Pancreas (tissue), 10 donors: ENCODE measurements around the gene MINDY2. TPM values are rescaled to one million over a fixed set of nuclear protein-coding genes. Genes with fewer than 3 reads are reported as not detected.

Experiments
- ATAC-seq, 4 donors: fragments of 200-7000 bp; cut with Tn5 transposase; one replicate each; pipeline versions ENCODE4 v1.8.0 to v1.9.1; 2020; ENCODE audit warnings: mild to moderate bottlenecking in 4 of 4, moderate library complexity in 4 of 4
- DNase-seq, 6 donors: peaks; one replicate each; pipeline ENCODE4 v3.0.0-alpha.2; 2020
- FAIRE-seq: peaks from 2 replicates; lab custom pipeline; 2012; peaks lifted over from hg19 to GRCh38; lab: Jason Lieb, UNC
- H3K27ac ChIP-seq, 4 donors: fragments of 200-600 bp; sonication (generic); 1 replicate in 3 of 4; 2 replicates in 1 of 4; pipeline versions ENCODE4 v1.5.0 to v1.8.0; 2020
- H3K27me3 ChIP-seq, 4 donors: fragments of 200-600 bp; one replicate each; pipeline ENCODE4 v1.8.0; 2021
- H3K36me3 ChIP-seq, 3 donors: fragments of 200-600 bp; sonication (generic) in 1 of 3; one replicate each; pipeline versions ENCODE4 v1.5.0 to v1.8.0; 2020 to 2021
- H3K4me1 ChIP-seq, 3 donors: fragments of 200-600 bp; one replicate each; pipeline ENCODE4 v1.8.0; 2021
- H3K4me3 ChIP-seq, 4 donors: fragments of 200-600 bp; sonication (generic) in 2 of 4; one replicate each; pipeline versions ENCODE4 v1.5.0 to v1.8.0; 2020 to 2021
- H3K9me3 ChIP-seq, 4 donors: fragments of 200-600 bp; one replicate each; pipeline ENCODE4 v1.8.0; 2021
- WGBS, 2 donors: extraction: QIAGEN DNeasy Blood & Tissue Kit; methylation state at CpG; one replicate each; pipeline ENCODE4 v1.1.7; 2013; 5-methylcytosine and 5-hydroxymethylcytosine counted together
- intact Hi-C, 3 donors: fragments of 100-400 bp; cut with DNase I; formaldehyde crosslinking; loops; one replicate each; pipeline versions ENCODE4 v1.11.1 to v1.14.2; 2022
- polyA plus RNA-seq, 2 donors: library from polyadenylated mRNA; stranded (reverse); fragments of 200-250 nt; gene quantifications; one replicate each; pipeline ENCODE4 v1.2.3, GENCODE V29; 2013
- total RNA-seq, 6 donors: library from RNA; stranded (reverse); fragmentation: NEBNext Ultra II Directional in 4 of 6; extraction: Animal tissue kit (Norgen Biotek cat#: 25700) in 4 of 6; gene quantifications; one replicate each; pipeline versions ENCODE4 v1.2.1 to v1.2.4, GENCODE V29; 2021 to 2023
- TF ChIP-seq, protein P1 (sequence below), 4 donors: fragments of 200-600 bp; sonication (generic) in 3 of 4; IDR thresholded peaks; one replicate each; pipeline versions ENCODE4 v1.5.0 to v1.8.0; 2021; ENCODE audit warnings: antibody characterized with exemption in 4 of 4
- donor health status: healthy with polysubstance abuse.
- donor health status: DM: no; HTN: no; CAD: no; lungs with moderate emphysema.
- donor health status: DM: no; HTN: no; CAD: no.
- donor health status: control.
- donor health status: control.
- donor health status: Bipolar disorder and iron deficiency.
- donor health status: DM: yes; HTN: yes; CAD: no.
- donor health status: DM: no; HTN: no; CAD: no.
- donor health status: DM: no; HTN: no; CAD: no.
- donor health status: DM: yes; HTN: yes; CAD: no.

The MINDY2 gene
- total and polyA plus RNA-seq, 8 donors: 2.8 to 11.6 (median 5.7) TPM

DNA sequence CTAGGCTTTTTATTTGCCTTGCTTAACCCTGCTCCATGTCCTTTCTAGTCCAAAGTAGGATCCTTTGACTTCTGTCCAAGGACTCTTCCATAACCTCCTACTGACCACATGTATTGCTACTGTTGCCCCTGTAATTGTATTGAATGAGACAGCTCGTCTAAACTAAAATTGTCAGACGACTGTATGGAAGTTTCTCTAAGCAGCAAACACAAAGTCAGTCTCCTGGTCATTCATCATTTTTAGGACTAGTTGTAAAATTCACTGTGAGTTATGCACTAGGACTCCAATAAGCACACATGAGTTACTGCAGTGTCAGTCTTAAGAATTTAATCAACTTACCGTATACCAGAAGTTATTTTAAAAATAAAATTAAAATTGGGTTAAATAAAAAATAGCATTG, 129.5 kb downstream of the MINDY2 start:
- Histone ChIP-seq H3K27me3 (no peaks in the 10 kb centered on the region), H3K4me3 (no peak overlapping the region), H3K4me1 (no peaks in the 10 kb centered on the region), H3K9me3 (no peaks in the 10 kb centered on the region), H3K27ac (no peak overlapping the region), H3K36me3 (peaks cover 0 to 33% (median 10%) of the 10 kb centered on the region in 3 donors)
- no peak for ATAC-seq
- FAIRE-seq: no peak
- 81 to 88% methylated on average over 3 of the region's 3 CpGs for WGBS, 2 donors
- TF ChIP-seq, protein P1, sequence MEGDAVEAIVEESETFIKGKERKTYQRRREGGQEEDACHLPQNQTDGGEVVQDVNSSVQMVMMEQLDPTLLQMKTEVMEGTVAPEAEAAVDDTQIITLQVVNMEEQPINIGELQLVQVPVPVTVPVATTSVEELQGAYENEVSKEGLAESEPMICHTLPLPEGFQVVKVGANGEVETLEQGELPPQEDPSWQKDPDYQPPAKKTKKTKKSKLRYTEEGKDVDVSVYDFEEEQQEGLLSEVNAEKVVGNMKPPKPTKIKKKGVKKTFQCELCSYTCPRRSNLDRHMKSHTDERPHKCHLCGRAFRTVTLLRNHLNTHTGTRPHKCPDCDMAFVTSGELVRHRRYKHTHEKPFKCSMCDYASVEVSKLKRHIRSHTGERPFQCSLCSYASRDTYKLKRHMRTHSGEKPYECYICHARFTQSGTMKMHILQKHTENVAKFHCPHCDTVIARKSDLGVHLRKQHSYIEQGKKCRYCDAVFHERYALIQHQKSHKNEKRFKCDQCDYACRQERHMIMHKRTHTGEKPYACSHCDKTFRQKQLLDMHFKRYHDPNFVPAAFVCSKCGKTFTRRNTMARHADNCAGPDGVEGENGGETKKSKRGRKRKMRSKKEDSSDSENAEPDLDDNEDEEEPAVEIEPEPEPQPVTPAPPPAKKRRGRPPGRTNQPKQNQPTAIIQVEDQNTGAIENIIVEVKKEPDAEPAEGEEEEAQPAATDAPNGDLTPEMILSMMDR (IDR thresholded peaks at IDR 0.05): no peak
- intact Hi-C loops: no loop called here
- no peak for DNase-seq

DNA sequence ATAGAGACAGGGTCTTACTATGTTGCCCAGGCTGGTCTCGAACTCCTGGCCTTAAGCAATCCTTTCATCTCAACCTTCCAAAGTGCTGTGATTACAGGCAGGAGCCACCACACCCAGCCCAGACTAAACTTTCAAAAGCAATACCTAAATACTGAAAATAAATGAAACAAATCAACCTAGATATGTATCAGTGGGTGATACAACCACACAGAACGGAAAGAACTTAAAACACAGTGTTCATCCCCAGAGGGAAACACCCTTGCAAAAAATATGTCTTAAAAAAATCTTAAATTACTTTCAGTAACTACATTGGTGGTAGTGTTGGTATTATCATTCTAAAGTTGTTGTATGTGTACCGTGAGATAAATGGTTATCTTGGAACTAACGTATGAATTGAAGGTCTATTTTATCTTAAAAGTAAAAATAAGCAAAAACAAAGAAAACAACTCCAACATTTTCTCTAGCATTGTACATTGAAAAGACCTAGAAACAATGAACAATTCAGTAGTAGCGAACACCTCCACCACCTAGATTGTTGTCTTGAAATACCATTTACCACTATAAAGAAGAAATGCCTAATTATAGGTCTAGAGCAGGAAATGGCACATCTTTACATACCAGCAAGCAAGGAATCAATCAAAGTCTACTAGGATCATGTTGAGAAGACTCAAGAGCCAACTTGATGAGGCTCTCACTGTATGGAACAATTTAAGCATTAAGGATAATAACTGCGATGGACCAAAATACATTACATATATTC, 137.6 kb downstream of the MINDY2 start:
- 86 to 90% methylated on average over 6 of the region's 6 CpGs for WGBS, 2 donors
- intact Hi-C loops: no loop called here
- H3K4me3 ChIP-seq: no peak overlapping the region
- ATAC-seq (no peak), DNase-seq (no peak), FAIRE-seq (no peak)
- H3K9me3 ChIP-seq: no peaks in the 10 kb centered on the region
- H3K36me3 ChIP-seq: peaks cover 0 to 8% (median 0%) of the 10 kb centered on the region in 3 donors
- no peaks in the 10 kb centered on the region for H3K27me3 ChIP-seq
- H3K27ac ChIP-seq: no peak overlapping the region
- no peaks in the 10 kb centered on the region for H3K4me1 ChIP-seq
- TF ChIP-seq, protein P1 (IDR thresholded peaks at IDR 0.05): no peak

DNA sequence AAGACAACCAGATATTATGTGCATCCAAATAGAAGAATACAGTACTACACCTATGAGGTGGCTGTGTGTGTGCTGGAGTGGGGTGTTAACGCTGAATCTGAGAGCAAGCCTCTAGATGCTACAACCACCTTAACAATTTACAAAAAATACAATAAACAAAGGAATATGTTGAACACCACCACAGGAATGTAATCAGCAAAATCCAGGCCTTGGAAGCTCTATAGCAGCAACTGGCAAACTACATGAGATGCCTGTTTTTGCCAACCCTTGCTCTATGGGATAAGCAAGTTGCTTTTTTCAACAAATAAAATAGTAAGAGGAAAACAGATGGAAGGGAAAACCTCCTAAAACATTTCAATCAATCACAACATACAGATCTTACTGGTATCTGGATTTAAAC, 138.5 kb downstream of the MINDY2 start:
- 94 to 95% methylated on average over 1 of the region's 1 CpG for WGBS, 2 donors
- ATAC-seq: no peak
- Histone ChIP-seq H3K27ac (no peak overlapping the region), H3K27me3 (no peaks in the 10 kb centered on the region), H3K4me3 (no peak overlapping the region), H3K36me3 (peaks cover 0 to 8% (median 0%) of the 10 kb centered on the region in 3 donors), H3K9me3 (no peaks in the 10 kb centered on the region), H3K4me1 (no peaks in the 10 kb centered on the region)
- TF ChIP-seq, protein P1 (IDR thresholded peaks at IDR 0.05): no peak
- no peak for FAIRE-seq
- no peak for DNase-seq
- intact Hi-C loops: no loop called here

DNA sequence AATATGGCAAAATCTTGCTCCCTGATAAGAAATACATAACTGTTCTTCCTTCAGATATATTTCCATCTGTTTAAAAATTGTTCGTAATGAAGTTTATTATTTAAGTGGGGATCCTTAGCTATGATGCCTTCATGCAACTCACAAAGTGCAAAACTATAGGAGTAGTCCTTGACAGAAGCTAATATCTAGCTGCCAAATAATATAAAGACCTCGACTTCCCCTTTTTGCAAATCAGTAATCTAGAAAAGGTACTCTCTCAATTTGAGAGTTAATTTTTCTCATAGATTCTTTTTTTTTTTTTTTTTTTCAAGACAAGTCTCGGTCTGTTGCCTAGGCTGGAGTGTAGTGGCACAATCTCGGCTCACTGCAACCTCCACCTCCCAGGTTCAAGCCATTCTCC, 139.4 kb downstream of the MINDY2 start:
- H3K4me1 ChIP-seq: no peaks in the 10 kb centered on the region
- WGBS, 2 donors: 89 to 94% methylated on average over 4 of the region's 4 CpGs
- H3K4me3 ChIP-seq: no peak overlapping the region
- ATAC-seq (no peak), FAIRE-seq (no peak), DNase-seq (no peak)
- TF ChIP-seq, protein P1 (IDR thresholded peaks at IDR 0.05): no peak
- H3K27me3 ChIP-seq: no peaks in the 10 kb centered on the region
- intact Hi-C loops: no loop called here
- H3K27ac ChIP-seq: no peak overlapping the region
- peaks cover 0 to 8% (median 0%) of the 10 kb centered on the region in 3 donors for H3K36me3 ChIP-seq
- H3K9me3 ChIP-seq: no peaks in the 10 kb centered on the region

Other genes with a start within 250 kb of the MINDY2 start
- gene ADAM10, start 21.6 kb upstream of the MINDY2 start, total RNA-seq: 10 to 100 TPM; 30.6 to 96.2 (median 37.6) TPM
- gene ADAM10, start 21.6 kb upstream of the MINDY2 start, polyA plus RNA-seq: 10 to 100 TPM in 1 of 2 donors, 1 to 10 TPM in 1; 6.1 to 13.0 TPM
- 10 to 100 TPM; 25.2 to 41.6 (median 30.8) TPM for gene SLTM, start 162.4 kb downstream of the MINDY2 start, total RNA-seq
- 10 to 100 TPM; 37.4 to 49.6 TPM for gene SLTM, start 162.4 kb downstream of the MINDY2 start, polyA plus RNA-seq
- gene RNF111, start 216.4 kb downstream of the MINDY2 start, total RNA-seq: 10 to 100 TPM; 10.3 to 25.8 (median 13.2) TPM
- gene RNF111, start 216.4 kb downstream of the MINDY2 start, polyA plus RNA-seq: 1 to 10 TPM; 4.6 to 9.7 TPM